AG10803 (cell line): ENCODE data around the gene FBXL7.

Experiments used
- DNase-seq: peaks from one replicate; pipeline ENCODE4 v3.0.0; 2010; ENCODE audit warnings: low read depth
- H3K4me3 ChIP-seq: 2 replicates; pipeline ENCODE4 v1.5.1; 2011; ENCODE audit warnings: mild to moderate bottlenecking, low read length, control low read depth
- CTCF ChIP-seq: conservative IDR thresholded peaks from 2 replicates; pipeline ENCODE4 v1.5.1; 2011; ENCODE audit warnings: mild to moderate bottlenecking, low read length, control low read depth, inconsistent platforms

FBXL7 gene

GRCh38 chr5:15951126-15951525, 451.1 kb downstream of the FBXL7 start:
- no peak for TF ChIP-seq CTCF
- DNase-seq, result no peak
- H3K4me3 ChIP-seq, result no peak overlapping the region

- no peak overlapping the region for H3K4me3 ChIP-seq
- TF ChIP-seq CTCF, result no peak
- DNase-seq, result no peak
Measured at GRCh38 chr5:15951550-15951949, 451.6 kb downstream of the FBXL7 start.

GRCh38 chr5:15956622-15957021, 456.6 kb downstream of the FBXL7 start:
- H3K4me3 ChIP-seq, result no peak overlapping the region
- TF ChIP-seq CTCF, result no peak
- no peak for DNase-seq

GRCh38 chr5:15957124-15957523, 457.1 kb downstream of the FBXL7 start:
- no peak for TF ChIP-seq CTCF
- DNase-seq, result no peak
- H3K4me3 ChIP-seq, result no peak overlapping the region

GRCh38 chr5:15959370-15960164, 459.6 kb downstream of the FBXL7 start:
- no peak overlapping the region for H3K4me3 ChIP-seq
- peak; percentile 81 for DNase-seq
- TF ChIP-seq CTCF, result no peak

- no peak overlapping the region for H3K4me3 ChIP-seq
- no peak for TF ChIP-seq CTCF
- DNase-seq, result no peak
Measured at GRCh38 chr5:15966066-15966640, 466.2 kb downstream of the FBXL7 start.

GRCh38 chr5:15966651-15967050, 466.7 kb downstream of the FBXL7 start:
- DNase-seq, result peak; percentile 13
- no peak overlapping the region for H3K4me3 ChIP-seq
- TF ChIP-seq CTCF, result no peak
